Esophagus muscularis mucosa (tissue), 4 donors: ENCODE measurements around the gene SLC37A1.

Source experiments
- CTCF ChIP-seq, 3 experiments: fragments of 200-600 bp in 2 of 3; fragments of 450-650 bp in 1 of 3; sonication (generic) in 2 of 3; IDR thresholded peaks; one replicate each; pipeline ENCODE4 v1.5.1; 2017 to 2019; ENCODE audit warnings: antibody characterized with exemption in 3 of 3, mild to moderate bottlenecking in 2 of 3, moderate library complexity in 1 of 3
- EP300 ChIP-seq: sonication (generic); formaldehyde crosslinking; IDR thresholded peaks from one replicate; pipeline ENCODE4 v1.6.1; 2017; ENCODE audit warnings: antibody characterized with exemption
- POLR2A ChIP-seq: fragments of 450-650 bp; IDR thresholded peaks from one replicate; pipeline ENCODE4 v1.6.1; 2017; ENCODE audit warnings: antibody characterized with exemption, moderate library complexity, mild to moderate bottlenecking, low read depth
- POLR2AphosphoS5 ChIP-seq, 2 donors: sonication (generic); formaldehyde crosslinking; IDR thresholded peaks; one replicate each; pipeline ENCODE4 v1.6.1; 2017; ENCODE audit warnings: antibody characterized with exemption in 2 of 2

- TF ChIP-seq CTCF (IDR thresholded peaks at IDR 0.05): no peak
- no peak for TF ChIP-seq POLR2A
- TF ChIP-seq EP300: no peak
- TF ChIP-seq POLR2AphosphoS5 (IDR thresholded peaks at IDR 0.05): no peak
Observed at GRCh38 chr21:42480736-42481135, 32.9 kb upstream of the SLC37A1 start.
